Hematopoietic multipotent progenitor cell treated with erythropoietin and hydrocortisone succinate and interleukin-3 and kit ligand, for 4 days (in vitro differentiated cells): Measurements from ENCODE around the gene ADAT3.

Source experiments
- DNase-seq: peaks from one replicate; pipeline ENCODE4 v3.0.0-alpha.2; 2015

ADAT3 gene

DNA sequence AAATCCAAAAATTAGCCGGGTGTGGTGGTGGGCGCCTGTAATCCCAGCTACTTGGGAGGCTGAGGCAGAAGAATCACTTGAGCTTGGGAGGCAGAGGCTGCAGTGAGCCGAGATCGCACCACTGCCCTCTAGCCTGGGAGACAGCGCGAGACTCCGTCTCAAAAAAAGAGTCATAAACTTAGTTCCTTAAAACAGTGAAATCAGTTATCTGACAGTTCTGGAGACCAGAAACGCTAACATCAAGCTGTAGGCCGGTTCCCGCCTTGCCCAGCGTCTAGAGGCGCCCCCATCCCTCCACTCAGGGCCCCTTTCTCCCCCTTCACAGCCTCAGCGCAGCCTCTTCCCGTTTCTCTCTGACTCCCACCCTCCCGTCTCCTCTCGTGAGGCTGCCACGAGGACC, 11.9 kb downstream of the ADAT3 start:
- peak; percentile 64 for DNase-seq

DNA sequence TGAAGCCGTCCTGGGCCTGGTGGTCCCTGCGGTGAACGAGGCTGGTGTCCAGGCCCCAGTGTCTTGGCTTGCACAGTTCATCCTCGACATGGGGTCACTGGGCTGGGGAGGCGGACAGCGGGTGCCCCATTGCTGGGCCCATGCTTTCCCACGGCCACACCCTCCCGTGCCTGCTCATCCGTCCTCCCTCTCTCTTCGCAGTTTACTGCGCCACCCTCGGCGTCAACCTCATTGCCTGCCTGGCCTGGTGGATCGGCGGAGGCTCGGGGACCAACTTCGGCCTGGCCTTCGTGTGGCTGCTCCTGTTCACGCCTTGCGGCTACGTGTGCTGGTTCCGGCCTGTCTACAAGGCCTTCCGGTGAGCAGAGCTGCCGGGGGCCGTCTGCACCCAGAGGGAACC, 12.7 kb downstream of the ADAT3 start:
- DNase-seq, result no peak

DNA sequence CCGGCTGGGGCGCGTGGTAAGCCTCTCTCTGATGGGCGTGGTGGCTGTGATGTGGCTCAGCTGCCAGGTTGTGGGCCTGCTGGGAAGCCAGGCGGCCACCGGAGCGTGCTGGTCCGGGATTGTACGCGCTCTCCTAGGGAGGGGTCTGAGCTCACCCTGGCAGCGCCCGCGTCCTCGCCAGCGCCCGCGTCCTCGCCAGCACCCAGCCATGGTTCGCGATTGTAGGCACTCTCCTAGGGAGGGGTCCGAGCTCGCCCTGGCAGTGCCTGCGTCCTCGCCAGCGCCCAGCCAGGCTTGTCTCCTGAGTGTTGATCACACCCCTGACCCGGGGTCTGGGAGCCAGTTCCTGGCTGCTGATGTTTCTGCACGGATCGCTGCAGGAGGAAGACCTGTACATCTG, 13.8 kb downstream of the ADAT3 start:
- no peak for DNase-seq

DNA sequence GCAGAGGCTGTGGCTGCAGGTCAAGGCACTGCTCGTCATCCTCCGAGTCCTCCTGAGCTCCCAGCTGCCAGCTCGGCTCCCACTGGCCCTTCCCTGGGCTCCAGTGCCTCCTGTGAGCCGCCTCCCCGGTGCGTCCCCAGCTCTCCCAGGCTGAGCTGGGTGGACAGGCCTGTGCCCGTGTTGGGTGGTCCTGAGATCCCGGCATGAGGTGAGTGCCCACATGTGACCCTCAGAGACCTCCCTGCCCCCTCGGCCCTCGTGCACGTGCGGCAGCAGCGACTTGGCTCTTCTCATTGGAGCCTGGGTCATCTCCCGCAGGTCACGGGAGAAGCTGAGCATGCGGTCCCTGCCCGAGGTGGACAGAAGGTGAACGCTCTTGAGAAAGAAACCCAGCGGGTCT, 15.4 kb downstream of the ADAT3 start:
- no peak for DNase-seq

DNA sequence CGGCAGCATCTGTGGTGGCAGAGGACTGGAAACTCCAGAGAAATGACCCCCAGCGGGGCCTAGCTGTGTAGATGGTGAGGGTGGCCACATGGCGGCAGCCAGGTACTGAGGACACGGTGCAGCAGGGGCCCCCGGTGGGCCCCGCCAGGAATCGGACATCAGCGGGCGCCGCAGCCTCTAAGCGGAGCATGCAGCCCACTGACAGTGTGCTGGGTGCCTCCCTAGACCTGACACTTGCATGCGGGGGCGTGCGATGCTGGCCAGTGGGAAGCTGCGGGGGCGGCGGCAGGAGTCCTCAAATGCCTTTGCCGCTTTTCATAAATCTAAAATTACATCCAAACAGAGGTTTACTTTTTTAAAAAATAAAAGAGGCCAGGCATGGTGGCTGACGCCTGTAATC, 16.1 kb downstream of the ADAT3 start:
- DNase-seq, result no peak

DNA sequence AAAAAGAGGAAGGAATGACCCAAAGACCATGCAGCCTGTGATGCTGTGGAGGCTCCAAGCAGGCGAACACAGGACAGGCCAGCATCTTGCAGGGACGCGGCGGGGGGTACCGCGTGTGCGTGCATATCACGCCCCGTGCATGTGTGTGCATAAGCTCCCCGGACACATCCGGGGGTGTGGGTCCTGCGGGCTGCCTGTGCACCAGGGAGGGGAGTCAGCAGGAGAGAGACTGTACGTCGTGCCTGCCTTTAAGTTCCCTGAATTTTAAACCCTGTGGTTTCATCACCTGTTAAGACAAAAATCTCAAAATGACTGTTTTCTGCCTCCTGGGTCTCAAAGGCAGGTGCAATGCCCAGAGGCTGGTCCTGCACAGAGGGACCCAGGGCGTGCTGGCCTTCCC, 16.6 kb downstream of the ADAT3 start:
- DNase-seq, result no peak

DNA sequence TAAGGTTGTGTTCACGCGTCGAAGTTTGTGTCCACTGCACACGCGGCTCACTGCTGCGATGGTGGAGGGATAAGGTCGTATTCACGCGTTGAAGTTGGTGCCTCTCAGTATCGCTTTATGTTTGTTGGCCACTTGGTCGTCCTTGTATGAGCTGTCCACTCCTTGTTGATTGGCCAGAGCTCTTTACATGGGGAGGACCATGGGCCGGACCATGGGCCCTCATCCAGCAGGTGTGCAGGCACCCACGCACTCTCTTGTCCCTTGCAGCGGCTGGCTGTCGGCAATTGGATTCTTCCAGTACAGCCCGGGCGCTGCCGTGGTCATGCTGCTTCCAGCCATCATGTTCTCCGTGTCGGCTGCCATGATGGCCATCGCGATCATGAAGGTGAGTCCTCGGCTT, 17.6 kb downstream of the ADAT3 start:
- DNase-seq, result no peak

DNA sequence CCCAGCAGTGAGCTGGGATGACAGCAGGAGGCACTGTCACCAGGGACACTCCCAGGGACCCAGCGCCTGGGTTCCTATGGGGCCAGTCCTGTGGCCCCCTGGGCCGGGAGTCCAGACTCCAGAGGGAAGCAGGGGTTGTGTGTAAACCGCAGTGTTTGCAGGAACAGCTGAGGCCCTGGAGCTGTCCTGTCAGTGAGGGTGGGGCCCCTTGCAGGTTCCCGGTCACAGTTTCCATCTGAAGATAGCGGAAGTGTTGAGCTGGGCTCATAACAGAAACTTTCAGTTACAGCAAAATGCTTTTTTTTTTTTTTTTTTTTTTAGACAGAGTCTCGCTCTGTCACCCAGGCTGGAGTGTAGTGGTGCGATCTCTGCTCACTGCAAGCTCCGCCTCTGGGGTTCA, 18.1 kb downstream of the ADAT3 start:
- no peak for DNase-seq

DNA sequence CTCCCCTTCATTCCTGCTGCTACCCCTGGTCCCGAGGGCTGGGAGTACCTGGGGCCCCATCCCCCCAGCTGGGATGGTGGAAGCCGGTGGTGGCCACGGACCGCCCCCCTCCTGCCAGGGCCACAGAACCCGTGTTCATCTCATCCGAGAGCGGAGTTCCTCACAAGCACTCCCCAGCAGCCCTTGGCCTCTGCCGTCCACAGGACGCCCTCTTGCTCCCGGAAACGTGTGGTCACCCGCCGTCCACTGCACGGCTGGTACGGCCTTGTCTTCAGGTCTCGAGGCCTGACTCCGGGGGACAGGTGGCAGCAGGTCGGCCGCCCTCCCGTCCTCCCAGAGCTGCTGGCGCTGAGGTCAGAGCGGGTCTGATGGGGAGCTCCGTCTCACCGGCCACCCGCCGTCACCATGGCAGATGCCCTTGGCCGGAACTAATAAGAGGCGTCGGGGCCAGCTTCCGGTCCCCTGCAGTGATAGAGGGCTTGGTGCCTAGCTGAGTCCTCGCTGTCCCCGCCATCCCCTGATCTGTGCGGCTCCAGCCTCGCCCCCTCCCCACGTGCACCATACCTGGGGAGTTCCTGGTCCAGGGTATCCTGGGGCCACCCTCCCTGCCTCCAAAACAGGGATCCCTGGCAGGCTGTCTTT, 19.2 kb downstream of the ADAT3 start:
- no peak for DNase-seq

DNA sequence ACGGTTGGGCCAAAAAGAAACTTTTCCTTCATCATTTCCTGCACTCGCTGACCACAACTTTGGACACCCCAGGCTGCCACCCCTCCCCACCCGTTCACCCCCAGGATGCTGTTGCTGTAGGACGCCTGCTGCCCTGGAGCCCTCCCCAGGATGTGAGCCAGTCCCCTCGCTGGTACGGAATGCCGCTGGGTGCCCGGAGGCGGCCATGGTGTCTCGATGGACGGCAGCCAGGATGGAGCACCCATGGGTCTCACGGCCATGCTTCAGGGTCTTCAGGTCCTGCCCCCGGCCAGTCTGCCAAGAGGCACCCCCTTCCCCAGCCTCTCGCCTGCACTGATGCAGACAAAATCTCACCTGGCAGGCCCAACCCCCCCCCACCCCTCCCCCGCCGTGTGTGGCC, 20.3 kb downstream of the ADAT3 start:
- no peak for DNase-seq

DNA sequence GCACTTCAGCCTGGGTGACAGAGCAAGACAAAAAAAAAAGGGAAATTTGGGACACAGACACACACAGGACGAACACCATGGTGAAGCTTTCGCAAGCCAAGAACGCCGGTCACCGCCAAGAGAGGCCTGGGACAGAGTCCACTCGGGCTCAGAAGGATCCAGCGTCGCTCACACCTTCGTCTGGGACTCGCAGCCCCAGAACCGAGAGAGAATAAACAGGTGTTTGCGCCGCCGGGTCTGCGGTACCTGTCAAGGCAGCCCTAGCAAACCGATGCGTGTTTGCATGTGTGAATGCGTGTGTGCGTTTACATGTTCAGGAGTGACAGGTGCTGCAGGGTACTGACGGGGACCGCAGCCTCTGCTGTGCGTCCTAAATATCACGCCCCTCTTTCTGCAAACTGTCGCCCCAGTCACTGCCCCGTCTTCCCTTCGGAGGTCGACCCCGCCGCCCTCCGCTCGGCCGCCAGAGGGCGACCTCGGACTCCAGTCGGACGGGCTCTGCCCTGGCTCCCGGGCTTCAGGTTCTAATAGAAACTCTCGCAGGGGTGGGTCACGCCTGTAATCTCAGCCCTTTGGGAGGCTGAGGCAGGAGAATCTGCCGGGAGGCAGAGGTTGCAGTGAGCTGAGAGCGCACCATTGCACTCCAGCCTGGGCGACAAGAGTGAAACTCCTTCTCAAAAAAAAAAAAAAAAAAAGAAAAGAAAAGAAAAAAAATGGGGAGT, 24.0 kb downstream of the ADAT3 start:
- peak; percentile 92 for DNase-seq

DNA sequence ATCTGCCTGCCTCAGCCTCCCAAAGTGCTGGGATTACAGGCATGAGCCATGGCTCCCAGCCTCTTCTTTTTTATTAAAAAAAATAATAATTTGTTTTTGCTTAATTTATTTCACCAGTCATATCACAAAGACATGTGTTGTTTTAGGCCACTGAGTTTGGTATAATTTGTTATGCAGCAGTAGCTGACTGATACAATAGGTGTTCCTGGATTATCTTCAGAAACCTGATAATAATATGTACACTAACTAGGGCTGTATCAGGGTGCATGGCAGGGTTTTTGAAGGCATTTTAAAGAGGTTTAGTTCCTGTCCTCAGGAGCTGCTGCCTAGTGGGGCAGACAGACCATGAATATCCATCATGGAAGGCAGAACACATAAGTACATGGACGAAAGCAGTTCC, 26.2 kb downstream of the ADAT3 start:
- no peak for DNase-seq

DNA sequence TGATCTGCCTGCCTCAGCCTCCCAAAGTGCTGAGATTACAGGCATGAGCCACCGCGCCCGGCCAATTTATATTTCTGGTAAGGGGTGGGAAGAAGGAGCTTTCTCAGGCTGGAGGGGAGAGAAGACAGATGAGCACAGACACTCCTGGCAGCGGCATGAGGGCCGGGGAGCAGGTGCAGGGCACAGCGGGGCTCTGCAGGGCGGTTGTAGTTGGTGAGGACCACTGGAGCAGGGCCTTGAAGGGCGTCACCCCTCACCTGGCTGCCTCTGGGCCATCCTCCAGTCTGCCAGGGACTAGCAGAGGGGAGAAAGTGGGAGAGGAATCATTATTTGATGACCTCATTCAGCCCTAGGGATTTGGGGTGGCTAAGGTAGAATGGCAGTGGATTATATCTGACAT, 27.2 kb downstream of the ADAT3 start:
- no peak for DNase-seq

DNA sequence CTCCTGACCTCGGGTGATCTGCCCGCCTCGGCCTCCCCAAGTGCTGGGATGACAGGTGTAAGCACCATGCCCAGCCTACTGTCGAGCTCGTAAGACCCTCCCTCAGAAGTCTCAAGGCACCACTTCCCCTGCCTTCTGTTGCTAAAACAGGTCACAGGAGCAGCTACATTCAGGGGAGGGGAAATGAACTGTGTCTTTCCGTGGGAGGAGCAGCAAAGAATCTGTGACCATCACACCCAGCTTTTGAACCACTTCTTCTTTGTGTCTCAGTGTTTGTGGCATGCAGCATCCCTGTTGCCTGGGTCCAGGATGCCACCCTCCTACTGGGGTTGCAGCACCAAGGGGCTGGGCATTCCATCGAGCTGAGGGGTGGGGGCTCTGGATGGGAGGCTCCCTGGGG, 28.0 kb downstream of the ADAT3 start:
- DNase-seq, result no peak

DNA sequence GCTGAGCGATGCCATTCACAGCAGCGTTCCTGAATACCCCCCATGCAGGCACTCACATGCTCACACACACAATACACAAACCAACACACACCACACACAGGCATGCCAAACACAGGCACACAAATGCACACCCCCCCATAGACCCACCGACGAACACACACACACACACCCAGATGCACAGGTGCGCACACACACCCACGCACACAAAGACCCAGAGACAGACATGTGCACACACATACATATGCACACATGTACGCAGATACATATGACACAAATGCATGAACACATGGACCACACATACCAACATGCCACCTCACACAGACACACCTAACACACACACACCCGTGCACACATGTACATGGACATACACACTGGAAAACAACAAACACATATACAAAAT, 28.7 kb downstream of the ADAT3 start:
- DNase-seq, result no peak

DNA sequence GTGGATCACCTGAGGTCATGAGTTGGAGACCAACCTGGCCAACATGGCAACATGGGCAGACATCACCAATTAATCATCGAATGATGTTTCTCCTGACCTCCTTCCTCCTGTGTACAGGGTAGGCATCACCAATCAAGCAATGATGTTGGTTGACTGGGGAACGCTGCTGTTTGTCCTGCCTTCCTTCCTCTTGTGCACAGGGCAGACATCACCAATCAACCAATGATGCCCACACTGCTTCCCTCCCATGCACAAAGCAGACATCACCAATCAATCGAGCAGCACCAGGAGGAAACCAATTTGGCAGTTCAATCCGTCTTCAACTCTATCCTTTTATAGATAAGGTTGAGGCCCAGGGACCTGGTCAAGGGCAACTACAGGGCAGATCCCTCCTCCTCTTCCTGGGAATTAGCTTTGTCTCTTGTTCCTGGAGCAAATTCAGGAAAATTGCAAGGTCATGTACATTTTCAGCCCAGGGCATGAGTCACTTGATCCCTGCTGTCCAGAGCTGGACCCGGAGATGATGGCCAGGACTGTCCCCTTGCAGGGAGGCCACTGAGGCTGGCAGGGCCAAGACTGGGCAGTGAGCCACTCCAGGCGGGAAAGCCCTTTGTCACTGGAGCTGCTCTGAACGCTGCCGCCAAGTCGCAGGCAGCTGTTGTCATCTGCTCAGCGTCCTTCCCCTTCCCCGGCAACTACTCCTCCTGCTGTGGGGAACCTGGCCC, 30.4 kb downstream of the ADAT3 start:
- peak; percentile 78 for DNase-seq

DNA sequence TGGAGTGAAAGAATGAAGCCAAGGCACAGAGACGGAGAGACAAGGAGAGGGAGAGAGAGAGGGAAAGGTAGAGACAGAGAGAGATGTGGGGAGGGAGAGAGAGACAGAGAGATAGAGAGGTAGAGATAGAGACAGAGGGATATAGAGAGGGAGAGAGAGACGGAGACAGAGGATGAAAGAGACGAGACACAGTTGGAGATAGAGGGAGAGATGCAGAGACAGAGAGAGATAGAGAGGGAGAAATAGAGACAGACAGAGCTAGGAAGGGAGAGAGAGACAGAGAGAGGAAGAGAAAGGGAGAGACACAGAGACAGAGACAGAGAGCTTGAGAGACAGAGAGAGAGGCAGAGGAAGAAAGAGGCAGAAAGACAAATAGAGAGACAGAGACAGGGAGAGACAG, 31.2 kb downstream of the ADAT3 start:
- no peak for DNase-seq

DNA sequence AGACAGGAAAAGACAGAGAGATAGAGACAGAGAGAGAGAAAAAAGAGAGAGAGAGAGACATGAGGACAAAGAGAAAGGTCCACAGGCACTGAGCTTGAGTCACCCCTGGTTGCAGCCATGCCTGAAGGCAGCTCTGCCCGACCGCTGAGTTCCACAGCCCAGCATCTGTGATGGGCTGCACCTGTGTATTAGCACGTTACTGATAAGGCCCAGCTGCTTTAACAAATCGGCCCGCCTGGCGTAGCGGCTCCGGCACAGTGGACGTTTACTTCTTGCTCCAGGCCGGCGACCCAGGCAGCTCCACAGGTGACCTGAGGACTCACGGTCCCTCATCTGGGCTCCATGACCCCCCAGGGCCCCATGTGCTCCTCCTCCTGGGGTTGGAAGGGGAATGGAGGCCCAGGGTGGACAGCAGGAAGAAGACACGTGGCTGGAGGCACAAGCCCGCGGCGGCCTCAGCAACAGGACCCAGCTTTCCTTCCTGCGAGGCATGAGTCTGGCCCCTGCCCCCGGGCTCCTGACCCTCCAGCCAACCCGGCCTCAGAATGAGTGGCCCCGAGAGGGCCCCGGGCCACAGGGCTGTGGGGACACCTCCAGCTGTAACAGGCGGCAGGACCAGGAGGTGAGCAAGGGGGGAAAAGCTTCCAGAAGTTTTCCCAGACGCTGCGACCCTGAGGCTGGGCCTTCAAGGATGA, 31.9 kb downstream of the ADAT3 start:
- no peak for DNase-seq

DNA sequence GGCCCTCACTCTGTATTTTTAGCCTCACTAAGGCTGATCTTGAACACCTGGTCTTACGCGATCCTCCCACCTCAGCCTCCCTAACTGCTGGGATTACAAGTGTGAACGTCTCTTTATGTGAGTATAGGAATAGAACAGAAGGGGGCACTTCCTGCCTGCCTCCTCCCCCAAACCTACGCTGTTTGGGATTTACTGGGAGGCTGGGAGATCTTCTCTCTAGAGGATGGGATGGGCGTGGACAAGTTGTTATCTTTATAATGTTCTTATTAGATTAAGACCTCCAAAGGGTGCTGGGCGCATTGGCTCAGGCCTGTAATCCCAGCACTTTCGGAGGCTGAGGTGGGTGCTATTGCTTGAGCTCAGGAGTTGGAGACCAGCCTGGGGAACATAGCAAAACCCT, 32.9 kb downstream of the ADAT3 start:
- DNase-seq, result no peak

DNA sequence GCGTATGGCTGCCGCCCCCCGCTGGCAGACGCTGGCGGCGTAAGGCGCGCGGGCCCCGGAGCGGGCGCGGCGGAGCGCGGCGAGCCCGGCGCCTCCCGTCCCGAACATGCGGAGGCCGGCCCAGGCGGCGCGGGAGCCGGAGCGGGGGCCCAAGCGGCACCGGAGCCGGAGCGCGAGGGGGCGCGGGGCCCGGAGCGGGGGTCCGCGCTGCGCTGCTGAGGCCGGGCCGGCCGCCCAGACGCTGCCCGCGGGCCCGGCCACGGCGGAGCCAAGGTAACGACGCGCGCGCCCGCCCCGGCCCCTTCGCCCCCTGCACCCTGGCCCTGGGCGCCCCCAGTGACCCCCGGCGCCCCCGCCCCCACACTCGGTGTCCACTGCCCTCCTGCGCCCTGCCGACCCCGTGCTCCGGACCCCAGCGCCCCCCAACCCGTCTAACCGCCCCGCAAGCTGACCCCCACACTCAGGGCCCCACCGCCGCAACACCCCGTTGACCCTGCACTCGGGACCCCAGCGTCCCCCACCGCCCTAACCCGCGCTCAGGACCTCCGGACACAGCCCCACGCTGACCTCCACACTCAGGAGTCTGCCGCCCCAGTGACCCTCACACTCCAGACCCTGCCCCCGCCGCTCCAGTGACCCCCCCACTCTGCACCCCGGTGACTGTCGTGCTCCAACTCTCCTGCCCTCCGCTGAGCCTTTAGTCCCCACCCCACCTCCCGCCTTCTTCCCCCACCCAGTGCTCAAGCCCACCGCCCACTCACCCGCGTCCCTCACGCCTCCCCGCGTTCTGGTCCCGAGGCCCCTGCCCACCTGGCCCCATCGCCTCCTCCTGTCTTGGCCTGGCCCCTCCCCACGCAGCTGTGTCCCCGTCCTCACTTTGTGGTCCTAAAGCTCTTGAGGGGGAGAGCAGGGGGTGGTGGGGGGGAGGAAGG, 36.2 kb downstream of the ADAT3 start, which contains the start of gene CSNK1G2:
Gene CSNK1G2 (plus strand): TSS at position 27 of the 932 bp plus-strand sequence. CDS start 28,601 bp downstream, outside the sequence.
- no peak for DNase-seq

DNA sequence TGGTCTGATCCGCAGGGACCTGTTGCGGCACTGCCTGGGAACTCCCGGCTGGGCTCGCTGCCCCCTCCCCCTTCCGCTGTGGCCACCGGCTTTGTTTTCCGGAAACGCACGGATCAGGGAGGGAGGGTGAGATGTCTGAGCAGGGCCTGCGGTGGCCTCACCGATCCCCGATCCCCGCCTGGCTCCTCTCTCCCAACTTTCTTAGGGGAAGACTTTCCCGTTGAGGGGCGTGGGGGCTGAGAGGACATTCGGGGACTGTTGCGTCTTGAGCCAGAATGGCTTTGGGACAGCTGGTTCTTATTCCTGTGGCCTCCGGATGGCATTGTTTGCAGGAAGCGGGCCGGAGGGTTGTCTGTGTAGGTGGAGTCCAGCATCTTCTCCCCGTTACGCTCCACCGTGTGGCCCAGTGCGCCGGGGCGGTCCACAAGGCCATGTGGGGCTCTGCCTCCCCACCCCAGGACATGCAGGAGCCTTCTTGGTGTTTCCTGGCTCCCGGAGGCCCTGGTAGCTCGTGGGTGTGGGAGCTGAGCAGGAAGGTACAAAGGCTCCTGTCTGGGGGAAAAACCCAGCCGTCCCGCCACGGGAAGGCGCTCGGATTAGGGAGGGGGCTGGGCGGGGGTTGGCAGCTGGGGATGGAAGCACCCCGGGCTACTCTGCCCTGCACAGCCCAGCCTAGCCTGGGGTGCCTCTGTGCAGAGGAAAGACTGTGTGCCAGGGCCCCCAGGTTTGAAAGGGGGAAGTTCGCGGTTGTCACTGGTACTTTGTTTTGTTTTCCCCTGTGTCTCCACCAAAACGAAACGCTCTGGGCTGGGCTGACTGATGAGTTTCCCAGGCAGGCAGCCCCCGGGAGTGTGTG, 37.1 kb downstream of the ADAT3 start:
- DNase-seq, result peak; percentile 86
